ENCODE results near the gene JSRP1. TPM values are rescaled to one million over a fixed set of nuclear protein-coding genes. Genes with fewer than 3 reads are reported as not detected.
A peak's percentile ranks its signal among the peaks of the same experiment; 100 is the strongest.

Gene JSRP1
- total RNA-seq, 4 donors from 2014 or later = not detected

DNA sequence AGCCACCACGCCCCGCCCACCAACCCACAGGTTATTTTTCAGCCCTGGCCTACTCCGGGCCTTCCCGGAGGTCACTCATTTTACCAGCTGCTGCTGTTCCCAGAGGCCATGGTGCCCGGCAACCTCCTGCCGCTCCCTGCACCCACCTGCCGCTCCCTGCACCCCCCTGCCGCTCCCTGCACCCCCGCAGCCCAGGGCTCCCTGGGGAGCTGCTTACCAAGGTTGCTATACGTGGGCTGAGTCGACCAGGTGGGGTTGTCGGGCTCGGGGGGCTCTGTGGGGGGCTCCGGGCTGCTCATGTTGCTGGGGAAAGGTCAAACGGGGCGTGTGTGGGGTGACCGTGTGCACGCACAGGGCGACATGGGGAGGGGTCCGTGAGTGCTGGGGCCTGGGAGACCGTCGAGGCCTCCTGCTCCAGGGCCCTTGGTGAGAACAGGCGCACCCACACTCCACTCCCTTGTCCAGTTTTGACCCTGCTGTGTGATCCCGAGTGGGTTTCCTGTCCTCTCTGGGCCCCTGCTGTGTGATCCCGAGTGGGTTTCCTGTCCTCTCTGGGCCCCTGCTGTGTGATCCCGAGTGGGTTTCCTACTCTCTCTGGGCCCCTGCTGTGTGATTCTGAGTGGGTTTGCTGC lies 24.5 kb upstream of the JSRP1 start:
- no peak for DNase-seq
- H3K4me1 ChIP-seq = peaks cover 0 to 24% (median 8%) of the 10 kb centered on the region in 4 donors
- H3K27me3 ChIP-seq = no peaks in the 10 kb centered on the region
- no peaks in the 10 kb centered on the region for H3K9me3 ChIP-seq
- no peaks in the 10 kb centered on the region for H3K36me3 ChIP-seq
- no peak for TF ChIP-seq POLR2A (IDR thresholded peaks at IDR 0.05)
- TF ChIP-seq, protein P1, sequence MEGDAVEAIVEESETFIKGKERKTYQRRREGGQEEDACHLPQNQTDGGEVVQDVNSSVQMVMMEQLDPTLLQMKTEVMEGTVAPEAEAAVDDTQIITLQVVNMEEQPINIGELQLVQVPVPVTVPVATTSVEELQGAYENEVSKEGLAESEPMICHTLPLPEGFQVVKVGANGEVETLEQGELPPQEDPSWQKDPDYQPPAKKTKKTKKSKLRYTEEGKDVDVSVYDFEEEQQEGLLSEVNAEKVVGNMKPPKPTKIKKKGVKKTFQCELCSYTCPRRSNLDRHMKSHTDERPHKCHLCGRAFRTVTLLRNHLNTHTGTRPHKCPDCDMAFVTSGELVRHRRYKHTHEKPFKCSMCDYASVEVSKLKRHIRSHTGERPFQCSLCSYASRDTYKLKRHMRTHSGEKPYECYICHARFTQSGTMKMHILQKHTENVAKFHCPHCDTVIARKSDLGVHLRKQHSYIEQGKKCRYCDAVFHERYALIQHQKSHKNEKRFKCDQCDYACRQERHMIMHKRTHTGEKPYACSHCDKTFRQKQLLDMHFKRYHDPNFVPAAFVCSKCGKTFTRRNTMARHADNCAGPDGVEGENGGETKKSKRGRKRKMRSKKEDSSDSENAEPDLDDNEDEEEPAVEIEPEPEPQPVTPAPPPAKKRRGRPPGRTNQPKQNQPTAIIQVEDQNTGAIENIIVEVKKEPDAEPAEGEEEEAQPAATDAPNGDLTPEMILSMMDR (IDR thresholded peaks at IDR 0.05) = no peak
- no peak overlapping the region for H3K4me3 ChIP-seq
- H3K27ac ChIP-seq = no peak overlapping the region

DNA sequence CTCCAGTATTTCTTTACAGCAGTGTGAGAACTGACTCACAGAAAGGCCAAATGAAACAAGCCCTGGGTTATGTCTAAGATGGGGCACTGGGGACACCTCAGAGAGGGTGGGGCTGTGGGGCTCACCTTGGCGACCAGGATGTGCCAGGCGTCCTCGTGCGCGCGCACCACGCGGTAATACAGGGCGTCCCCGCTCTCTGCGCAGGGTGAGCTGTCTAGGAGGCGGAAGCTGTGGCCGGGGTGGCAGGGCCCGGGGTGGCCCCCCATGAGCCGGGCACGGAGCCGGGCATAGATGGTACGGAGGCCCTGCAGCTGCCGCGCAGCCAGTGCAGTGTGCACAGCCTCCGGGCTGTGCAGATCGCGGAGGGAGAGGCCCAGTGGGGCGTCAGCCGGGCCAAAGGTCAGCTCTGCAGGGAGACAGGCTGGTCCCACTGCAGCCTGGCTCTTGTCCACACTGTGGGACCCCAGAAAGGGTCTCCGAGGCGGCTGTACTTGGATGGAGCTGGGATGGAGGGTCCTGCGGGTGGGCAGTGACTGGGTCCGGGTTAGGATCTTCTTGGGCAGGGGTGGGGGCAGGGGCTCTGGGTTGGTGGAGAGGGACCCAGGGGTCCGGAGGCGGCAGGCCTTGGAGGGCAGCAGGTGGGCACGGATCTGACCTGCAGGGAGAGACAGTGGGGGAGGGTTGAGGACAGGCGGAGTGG lies 22.4 kb upstream of the JSRP1 start:
- Histone ChIP-seq H3K36me3 (no peaks in the 10 kb centered on the region), H3K27ac (peak overlapping the region in 2 of 4 donors; percentile 55 to 66), H3K4me1 (peaks cover 4 to 41% (median 18%) of the 10 kb centered on the region in 4 donors), H3K9me3 (no peaks in the 10 kb centered on the region), H3K27me3 (no peaks in the 10 kb centered on the region), H3K4me3 (peak overlapping the region in 1 of 4 donors; percentile 19)
- DNase-seq = peak in 2 of 3 donors; percentile 80 to 88
- no peak for TF ChIP-seq POLR2A (IDR thresholded peaks at IDR 0.05)
- TF ChIP-seq, protein P1 (IDR thresholded peaks at IDR 0.05) = no peak

DNA sequence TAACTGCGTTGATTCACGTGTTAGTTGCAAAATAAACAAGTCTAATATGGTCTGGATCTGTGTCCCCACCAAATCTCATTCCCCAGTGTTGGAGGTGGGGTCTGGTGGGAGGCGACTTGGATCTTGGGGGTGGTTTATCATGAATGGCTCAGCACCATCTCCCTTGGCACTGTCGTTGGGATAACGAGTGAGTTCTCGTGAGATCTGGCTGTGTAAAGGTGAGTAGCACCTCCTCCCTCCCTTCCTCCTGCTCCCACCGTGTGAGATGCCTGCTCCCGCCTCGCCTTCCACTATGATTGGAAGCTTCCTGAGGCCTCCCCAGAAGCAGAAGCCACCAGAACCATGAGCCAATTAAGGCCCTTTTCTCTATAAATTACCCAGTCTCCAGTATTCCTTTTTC lies 20.9 kb upstream of the JSRP1 start:
- H3K27me3 ChIP-seq = no peaks in the 10 kb centered on the region
- no peak for DNase-seq
- H3K27ac ChIP-seq = peak overlapping the region in 1 of 4 donors; percentile 6
- H3K9me3 ChIP-seq = no peaks in the 10 kb centered on the region
- H3K4me3 ChIP-seq = no peak overlapping the region
- TF ChIP-seq POLR2A (IDR thresholded peaks at IDR 0.05) = no peak
- TF ChIP-seq, protein P1 (IDR thresholded peaks at IDR 0.05) = no peak
- H3K36me3 ChIP-seq = peaks cover 0 to 8% (median 0%) of the 10 kb centered on the region in 3 donors
- peaks cover 7 to 47% (median 30%) of the 10 kb centered on the region in 4 donors for H3K4me1 ChIP-seq

DNA sequence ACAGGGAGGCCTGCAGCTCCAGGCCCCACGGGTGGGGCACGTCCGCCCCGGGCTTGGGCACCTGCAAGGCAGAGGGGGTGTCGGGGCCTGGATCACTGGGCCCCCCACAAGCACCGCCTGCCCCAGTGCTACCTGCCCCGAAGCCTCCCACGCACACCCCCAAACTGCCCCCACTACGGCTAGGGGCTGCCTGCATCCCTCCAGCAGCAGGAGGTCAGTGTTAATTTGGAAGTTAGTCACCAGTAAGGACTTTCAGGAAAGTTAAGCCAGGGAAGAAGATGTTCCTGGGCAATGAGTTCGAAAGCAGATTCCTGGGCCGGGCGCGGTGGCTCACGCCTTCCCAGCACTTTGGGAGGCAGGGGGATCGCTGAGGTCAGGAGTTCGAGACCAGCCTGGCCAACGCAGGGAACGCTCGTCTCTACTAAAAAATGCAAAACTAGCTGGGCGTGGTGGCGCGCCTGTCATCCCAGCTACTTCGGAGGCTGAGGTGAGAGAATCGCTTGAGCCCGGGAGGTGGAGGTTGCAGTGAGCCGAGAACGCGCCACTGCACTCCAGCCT lies 20.3 kb upstream of the JSRP1 start:
- no peaks in the 10 kb centered on the region for H3K9me3 ChIP-seq
- H3K4me1 ChIP-seq = peaks cover 7 to 51% (median 31%) of the 10 kb centered on the region in 4 donors
- H3K36me3 ChIP-seq = peaks cover 0 to 14% (median 0%) of the 10 kb centered on the region in 3 donors
- H3K4me3 ChIP-seq = no peak overlapping the region
- TF ChIP-seq, protein P1 (IDR thresholded peaks at IDR 0.05) = no peak
- TF ChIP-seq POLR2A (IDR thresholded peaks at IDR 0.05) = no peak
- no peaks in the 10 kb centered on the region for H3K27me3 ChIP-seq
- DNase-seq = no peak
- H3K27ac ChIP-seq = peak overlapping the region in 3 of 4 donors; percentile 6 to 57 (median 55)

DNA sequence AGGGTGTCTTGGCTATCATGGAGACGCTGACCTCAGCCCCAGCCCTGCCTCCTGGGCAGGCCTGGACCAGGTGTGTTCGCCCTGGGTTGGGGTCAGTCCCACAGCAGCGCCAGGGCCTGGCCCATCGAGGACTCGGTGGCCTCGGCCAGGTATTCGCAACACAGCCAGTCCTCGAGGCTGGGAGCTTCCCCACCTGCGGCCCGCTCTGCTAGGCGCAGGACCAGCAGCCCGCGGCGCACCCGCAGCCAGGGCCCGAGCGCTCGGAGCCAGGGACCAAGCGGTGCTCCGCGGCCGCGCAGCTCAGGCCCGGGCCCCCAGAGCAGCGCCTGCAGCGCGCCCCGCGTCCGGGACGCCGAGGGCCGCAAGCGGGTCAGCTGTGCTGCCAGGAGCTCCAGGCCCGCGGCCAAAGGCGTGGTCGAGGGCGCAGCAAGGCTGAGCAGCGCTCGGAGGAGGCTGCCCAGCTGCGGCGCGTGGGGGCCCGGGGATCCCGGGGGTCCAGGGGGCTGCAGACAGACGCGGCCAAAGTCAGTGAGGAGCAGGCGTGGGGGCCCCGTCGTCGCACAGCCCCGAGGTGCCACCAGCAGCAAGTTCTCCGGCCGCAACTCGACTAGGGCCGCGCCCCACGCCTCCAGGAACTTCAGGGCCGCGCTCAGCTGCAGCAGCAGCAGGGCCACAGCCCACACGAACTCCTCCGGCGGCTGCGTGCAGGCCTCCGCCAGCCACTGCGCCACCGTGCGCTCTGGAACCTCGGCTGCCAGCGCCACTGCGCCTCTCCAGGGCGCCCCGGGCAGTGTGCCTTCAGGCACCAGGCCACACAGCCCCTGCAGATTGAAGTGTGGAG lies 19.6 kb upstream of the JSRP1 start:
- Histone ChIP-seq H3K4me3 (no peak overlapping the region), H3K36me3 (peaks cover 0 to 19% (median 0%) of the 10 kb centered on the region in 3 donors), H3K4me1 (peaks cover 7 to 57% (median 30%) of the 10 kb centered on the region in 4 donors), H3K9me3 (no peaks in the 10 kb centered on the region), H3K27ac (peak overlapping the region in 3 of 4 donors; percentile 43 to 57 (median 55)), H3K27me3 (no peaks in the 10 kb centered on the region)
- peak in 1 of 3 donors; percentile 74 for DNase-seq
- TF ChIP-seq POLR2A (IDR thresholded peaks at IDR 0.05) = no peak
- TF ChIP-seq, protein P1 (IDR thresholded peaks at IDR 0.05) = peak in 3 of 6 experiments; percentile 19 to 29 (median 22)
